BJ (cell line): Measurements from ENCODE around the gene GIPR. TPM values are rescaled to one million over a fixed set of nuclear protein-coding genes. Genes with fewer than 3 reads are reported as not detected.

Experiments
- CTCF ChIA-PET: fragments of 350-600 bp; formaldehyde crosslinking; extraction: SDS; loops from one replicate; lab custom pipeline; 2021; ENCODE audit warnings: antibody characterized with exemption, inconsistent platforms; lab: Yijun Ruan, JAX
- POLR2A ChIA-PET: fragments of 300-600 bp; sonication (Branson Sonifier 250); formaldehyde crosslinking; extraction: SDS; loops from one replicate; lab custom pipeline; 2021; ENCODE audit warnings: antibody characterized with exemption; lab: Charles Lee
- DNase-seq: peaks from one replicate; pipeline ENCODE4 v3.0.0-alpha.2; 2011; ENCODE audit warnings: low read depth
- H3K27me3 ChIP-seq: 2 replicates; pipeline ENCODE4 v1.6.0; 2011; ENCODE audit warnings: low read length; ENCODE audit not compliant: control insufficient read depth, insufficient read depth
- H3K36me3 ChIP-seq: 2 replicates; pipeline ENCODE4 v1.5.1; 2011; ENCODE audit warnings: low read length; ENCODE audit not compliant: control insufficient read depth, insufficient read depth
- H3K4me3 ChIP-seq: 2 replicates; pipeline ENCODE4 v1.5.1; 2011; ENCODE audit warnings: low read depth, mild to moderate bottlenecking, control low read depth, low read length
- polyA plus RNA-seq: library from polyadenylated mRNA; depleted of rRNA; stranded (reverse); fragments of >200 nt; gene quantifications from 2 replicates; pipeline ENCODE4 v1.2.3, GENCODE V29; 2011
- TF ChIP-seq, protein P1 (sequence below): IDR thresholded peaks from 2 replicates; pipeline ENCODE4 v1.5.1; 2011; ENCODE audit warnings: low read depth, mild to moderate bottlenecking, control low read depth, inconsistent platforms, low read length, moderate library complexity; ENCODE audit not compliant: insufficient read depth

Gene GIPR
- polyA plus RNA-seq, 1 experiment, result 1.1 TPM

GRCh38 chr19:45629704-45630103 is 38.3 kb upstream of the GIPR start:
- H3K36me3 ChIP-seq, result peaks cover 16% of the 10 kb centered on the region
- H3K4me3 ChIP-seq, result no peak overlapping the region
- H3K27me3 ChIP-seq, result no peaks in the 10 kb centered on the region
- ChIA-PET CTCF (no interaction called here), POLR2A (interaction anchor here (0.6 kb wide), 1 partner anchor 87 kb away, joined by 10 read pairs; no protein-coding TSS in a partner anchor)
- DNase-seq, result no peak
- TF ChIP-seq, protein P1, sequence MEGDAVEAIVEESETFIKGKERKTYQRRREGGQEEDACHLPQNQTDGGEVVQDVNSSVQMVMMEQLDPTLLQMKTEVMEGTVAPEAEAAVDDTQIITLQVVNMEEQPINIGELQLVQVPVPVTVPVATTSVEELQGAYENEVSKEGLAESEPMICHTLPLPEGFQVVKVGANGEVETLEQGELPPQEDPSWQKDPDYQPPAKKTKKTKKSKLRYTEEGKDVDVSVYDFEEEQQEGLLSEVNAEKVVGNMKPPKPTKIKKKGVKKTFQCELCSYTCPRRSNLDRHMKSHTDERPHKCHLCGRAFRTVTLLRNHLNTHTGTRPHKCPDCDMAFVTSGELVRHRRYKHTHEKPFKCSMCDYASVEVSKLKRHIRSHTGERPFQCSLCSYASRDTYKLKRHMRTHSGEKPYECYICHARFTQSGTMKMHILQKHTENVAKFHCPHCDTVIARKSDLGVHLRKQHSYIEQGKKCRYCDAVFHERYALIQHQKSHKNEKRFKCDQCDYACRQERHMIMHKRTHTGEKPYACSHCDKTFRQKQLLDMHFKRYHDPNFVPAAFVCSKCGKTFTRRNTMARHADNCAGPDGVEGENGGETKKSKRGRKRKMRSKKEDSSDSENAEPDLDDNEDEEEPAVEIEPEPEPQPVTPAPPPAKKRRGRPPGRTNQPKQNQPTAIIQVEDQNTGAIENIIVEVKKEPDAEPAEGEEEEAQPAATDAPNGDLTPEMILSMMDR, result no peak

DNA sequence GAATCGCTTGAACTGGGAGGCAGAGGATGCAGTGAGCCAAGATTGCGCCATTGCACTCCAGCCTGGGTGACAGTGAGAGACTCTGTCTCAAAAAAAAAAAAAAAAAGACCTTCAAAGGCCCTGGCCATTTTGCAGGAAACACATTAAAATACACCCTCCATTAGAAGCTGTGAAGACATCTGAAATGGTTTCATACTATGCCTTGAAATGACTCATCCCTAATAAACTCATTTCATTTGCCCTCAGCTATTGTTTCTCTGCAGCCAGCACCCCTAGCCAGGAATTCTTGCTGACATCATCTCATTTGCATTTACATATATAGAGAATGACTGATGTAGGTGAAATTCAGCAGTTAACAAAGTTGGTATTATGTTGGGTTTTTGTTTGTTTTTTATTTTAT is 37.6 kb upstream of the GIPR start:
- Histone ChIP-seq H3K27me3 (no peaks in the 10 kb centered on the region), H3K4me3 (no peak overlapping the region), H3K36me3 (peaks cover 13% of the 10 kb centered on the region)
- DNase-seq, result peak; percentile 91
- TF ChIP-seq, protein P1, result no peak
- CTCF ChIA-PET, result interaction anchor here (1.2 to 3.1 kb wide), 4 partner anchors 12 to 25 kb away, joined by 3 to 23 read pairs (median 8); no protein-coding TSS in a partner anchor
- POLR2A ChIA-PET, result interaction anchor here (0.6 to 1.0 kb wide), 4 partner anchors 9 to 746 kb away, joined by 3 to 6 read pairs (median 4); partner anchors contain the start of gene EML2

DNA sequence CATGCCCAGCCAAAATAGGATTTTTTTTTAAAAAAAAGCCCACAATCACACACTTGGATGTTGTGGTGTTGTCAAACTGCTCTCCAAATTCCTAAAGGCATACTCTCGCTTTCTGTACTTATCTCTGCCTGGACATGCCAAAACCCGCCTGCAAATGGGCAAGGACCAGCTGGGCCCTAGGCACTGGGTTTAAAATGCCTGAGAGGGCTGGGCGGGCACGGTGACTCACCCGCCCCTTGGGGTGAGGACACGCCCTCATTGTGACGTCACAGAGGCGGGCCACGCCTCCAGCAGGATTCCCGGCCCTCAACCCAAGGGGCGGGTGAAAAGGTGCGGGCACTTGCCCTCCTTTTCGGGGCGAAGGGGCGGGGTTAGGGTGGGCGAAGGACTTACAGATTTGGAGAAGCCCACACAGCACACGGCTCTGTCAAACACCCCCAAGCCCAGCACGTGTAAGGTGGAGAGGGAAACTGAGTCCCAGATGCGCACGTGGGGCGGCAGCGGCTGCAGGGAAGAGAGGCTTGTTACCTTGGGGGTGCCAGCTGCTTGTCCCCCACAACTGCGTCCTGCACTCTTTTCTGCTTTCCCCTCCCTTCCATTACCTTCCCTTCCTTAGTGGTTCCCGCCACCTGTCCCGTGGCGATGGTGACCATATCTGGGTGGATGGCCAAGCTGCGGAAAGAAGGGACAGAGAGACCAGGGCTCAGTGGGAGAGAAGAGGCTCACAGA is 35.4 kb upstream of the GIPR start:
- Histone ChIP-seq H3K4me3 (no peak overlapping the region), H3K36me3 (peaks cover 8% of the 10 kb centered on the region), H3K27me3 (no peaks in the 10 kb centered on the region)
- no peak for DNase-seq
- ChIA-PET CTCF (interaction anchor here (1.0 to 3.1 kb wide), 2 partner anchors 10 to 16 kb away, joined by 3 to 23 read pairs; no protein-coding TSS in a partner anchor), POLR2A (no interaction called here)
- TF ChIP-seq, protein P1, result no peak

DNA sequence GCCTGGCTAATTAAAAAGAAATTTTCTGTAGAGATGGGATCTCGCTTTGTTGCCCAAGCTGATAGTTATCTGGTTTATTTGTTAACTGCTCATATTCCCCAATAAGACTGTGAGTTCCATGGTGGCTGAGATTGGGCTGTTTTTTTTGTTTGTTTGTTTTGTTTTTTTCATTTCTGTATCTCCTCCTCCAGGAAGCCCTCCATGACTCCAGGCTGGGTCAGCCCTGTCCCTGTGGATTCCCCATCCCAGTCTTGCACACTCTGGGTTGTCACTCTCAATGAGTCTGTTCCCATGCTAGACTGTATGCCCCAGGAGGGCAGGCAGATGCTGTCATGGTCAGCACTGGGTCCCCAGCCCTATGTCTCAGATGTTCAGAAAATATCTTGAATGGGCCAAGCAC is 31.7 kb upstream of the GIPR start:
- no peak for DNase-seq
- TF ChIP-seq, protein P1, result no peak
- Histone ChIP-seq H3K27me3 (no peaks in the 10 kb centered on the region), H3K4me3 (no peak overlapping the region), H3K36me3 (peaks cover 2% of the 10 kb centered on the region)
- CTCF ChIA-PET, result interaction anchor here (0.7 kb wide), 1 partner anchor 119 kb away, joined by 3 read pairs; no protein-coding TSS in a partner anchor
- POLR2A ChIA-PET, result no interaction called here

DNA sequence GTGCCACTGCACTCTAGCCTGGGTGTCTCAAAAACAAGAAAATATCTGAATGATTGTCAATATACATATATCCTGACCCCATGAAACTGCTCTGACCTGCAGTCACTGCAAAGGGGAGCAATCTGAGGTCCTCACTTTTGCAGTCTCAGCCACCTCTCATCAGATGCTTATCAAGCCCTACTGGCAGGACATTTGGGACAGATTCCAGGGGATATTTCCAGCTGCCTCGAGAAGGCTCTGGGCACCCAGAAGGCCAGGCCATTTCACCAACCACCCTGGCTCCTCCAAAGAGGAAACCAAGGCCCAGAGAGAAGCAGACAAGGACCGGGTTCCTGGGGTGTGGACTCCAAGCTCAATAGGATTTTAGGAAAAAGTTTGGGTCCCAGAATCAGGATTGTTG is 31.1 kb upstream of the GIPR start:
- TF ChIP-seq, protein P1, result no peak
- Histone ChIP-seq H3K4me3 (no peak overlapping the region), H3K27me3 (no peaks in the 10 kb centered on the region), H3K36me3 (peaks cover 2% of the 10 kb centered on the region)
- POLR2A ChIA-PET, result no interaction called here
- no peak for DNase-seq
- CTCF ChIA-PET, result interaction anchor here (1.1 kb wide), 1 partner anchor 29 kb away, joined by 3 read pairs; no protein-coding TSS in a partner anchor
